ENCODE measurements around the gene PEX26. TPM values are rescaled to one million over a fixed set of nuclear protein-coding genes. Genes with fewer than 3 reads are reported as not detected.
"Not testable (repeated sequence)": the region's sequence is repeated elsewhere in the genome, so short reads cannot be mapped to it uniquely, and the experiment has no call there.

The PEX26 gene
- total RNA-seq, 2 experiments from 2014 or later: 40.1 to 41.0 TPM

DNA sequence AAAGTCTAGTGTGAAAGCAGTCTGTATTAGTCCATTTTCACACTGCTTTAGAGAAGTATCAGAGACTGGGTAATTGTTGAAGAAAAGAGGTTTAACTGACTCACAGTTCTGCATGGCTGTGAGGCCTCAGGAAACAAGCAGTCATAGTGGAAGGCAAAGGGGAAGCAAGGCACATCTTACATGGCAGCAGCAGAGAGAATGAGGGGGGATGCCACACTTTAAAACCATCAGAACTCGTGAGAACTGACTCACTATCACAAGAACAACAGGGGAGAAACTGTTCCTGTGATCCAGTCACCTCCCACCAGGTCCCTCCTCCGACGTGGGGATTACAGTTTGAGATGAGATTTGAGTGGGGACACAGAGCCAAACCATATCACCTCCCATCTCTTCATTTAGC lies 19.0 kb downstream of the PEX26 start:
- H3K4me3 Mint-ChIP-seq: no peak overlapping the region
- H3K9me3 Mint-ChIP-seq: no peaks in the 10 kb centered on the region
- no peak overlapping the region for H3K27ac Mint-ChIP-seq
- H3K27me3 Mint-ChIP-seq: no peaks in the 10 kb centered on the region
- no peak for DNase-seq
- CTCF ChIA-PET: no interaction called here
- peaks cover 48% of the 10 kb centered on the region for H3K36me3 Mint-ChIP-seq (ENCODE audit: low read depth)
- H3K4me1 Mint-ChIP-seq: peaks cover 6% of the 10 kb centered on the region
- POLR2A ChIA-PET: no interaction called here

DNA sequence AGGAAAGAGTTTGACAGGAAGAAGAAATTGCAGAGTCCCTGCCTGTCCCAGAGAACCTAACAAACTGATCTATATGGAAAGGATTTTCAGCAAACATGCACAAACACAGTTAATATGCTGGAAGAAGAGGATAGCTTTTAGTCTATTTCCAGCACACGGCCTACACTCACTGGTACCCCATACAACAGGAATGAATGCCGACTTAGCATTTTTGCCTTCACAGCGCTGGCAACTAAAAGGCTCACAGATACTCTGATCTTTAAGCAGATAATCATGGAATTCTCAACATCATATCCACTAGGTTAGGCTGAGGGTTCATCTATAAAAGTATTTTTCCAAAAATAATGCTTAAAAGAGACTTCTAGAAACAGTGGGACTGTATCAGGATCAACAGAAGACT lies 23.0 kb downstream of the PEX26 start:
- CTCF ChIA-PET: interaction anchor here (1.5 kb wide), 1 partner anchor 10 kb away, joined by 3 read pairs; no protein-coding TSS in a partner anchor
- Mint-ChIP-seq H3K4me3 (no peak overlapping the region), H3K9me3 (peaks cover 16% of the 10 kb centered on the region), H3K27me3 (no peaks in the 10 kb centered on the region), H3K4me1 (peaks cover 2% of the 10 kb centered on the region), H3K36me3 (ENCODE audit: low read depth) (peaks cover 49% of the 10 kb centered on the region), H3K27ac (no peak overlapping the region)
- POLR2A ChIA-PET: no interaction called here
- DNase-seq: no peak

DNA sequence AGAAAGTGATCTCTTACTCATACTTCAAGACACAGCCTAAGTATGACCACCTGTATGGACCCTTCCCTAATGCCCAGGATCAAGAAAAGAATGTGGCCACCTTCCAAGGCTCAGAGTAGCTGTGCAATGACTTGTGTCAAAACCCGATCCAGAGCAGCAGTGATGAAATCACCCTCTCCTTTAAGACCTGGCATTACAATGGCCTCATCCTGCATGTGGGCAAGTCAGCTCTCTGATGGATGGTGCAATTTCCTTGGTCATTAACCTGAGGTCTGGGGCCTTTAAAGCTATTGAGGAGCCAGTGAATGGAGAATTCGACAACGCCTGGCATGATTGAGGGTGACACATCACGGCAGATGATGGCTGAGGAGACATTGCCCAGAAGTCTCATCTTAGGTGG lies 23.7 kb downstream of the PEX26 start:
- Mint-ChIP-seq H3K9me3 (peaks cover 19% of the 10 kb centered on the region), H3K36me3 (ENCODE audit: low read depth) (peaks cover 48% of the 10 kb centered on the region), H3K27me3 (no peaks in the 10 kb centered on the region), H3K4me1 (peaks cover 3% of the 10 kb centered on the region), H3K4me3 (no peak overlapping the region), H3K27ac (no peak overlapping the region)
- POLR2A ChIA-PET: no interaction called here
- CTCF ChIA-PET: interaction anchor here (1.5 kb wide), 1 partner anchor 11 kb away, joined by 3 read pairs; no protein-coding TSS in a partner anchor
- no peak for DNase-seq

DNA sequence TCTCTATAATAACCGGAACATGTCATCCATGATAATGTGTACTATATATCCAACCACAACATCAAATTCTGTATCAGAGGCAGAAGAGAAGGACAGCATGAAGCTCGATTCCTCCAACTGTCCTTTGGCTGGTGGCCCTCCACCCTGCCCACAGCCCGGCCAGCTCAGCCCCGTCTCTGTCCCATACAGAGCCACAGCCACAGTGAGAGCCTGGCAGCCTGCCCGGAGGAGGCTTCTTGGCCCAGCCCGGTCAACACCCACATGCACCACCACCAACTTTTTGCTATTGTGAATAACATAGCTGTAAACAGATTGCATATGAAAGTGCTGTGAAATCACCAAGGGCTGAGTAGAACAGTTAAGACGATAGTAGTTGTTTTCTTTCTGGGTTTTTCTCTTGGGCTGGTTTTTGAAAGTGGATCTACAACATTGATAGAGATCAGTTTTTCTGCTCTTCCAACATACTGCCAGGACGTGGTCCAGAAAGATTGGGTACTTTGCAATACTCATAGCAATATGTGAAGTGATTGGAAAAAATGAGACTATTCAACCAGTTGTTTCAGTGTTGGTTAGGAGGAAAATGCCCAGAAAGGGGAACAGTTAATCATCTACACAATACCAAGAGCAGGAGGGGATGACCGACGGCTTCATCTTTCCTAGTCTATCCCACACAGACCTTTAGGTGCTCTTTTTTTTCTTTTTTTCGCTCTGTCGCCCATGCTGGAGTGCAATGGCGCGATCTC lies 25.9 kb downstream of the PEX26 start:
- POLR2A ChIA-PET: no interaction called here
- H3K4me1 Mint-ChIP-seq: peaks cover 3% of the 10 kb centered on the region

DNA sequence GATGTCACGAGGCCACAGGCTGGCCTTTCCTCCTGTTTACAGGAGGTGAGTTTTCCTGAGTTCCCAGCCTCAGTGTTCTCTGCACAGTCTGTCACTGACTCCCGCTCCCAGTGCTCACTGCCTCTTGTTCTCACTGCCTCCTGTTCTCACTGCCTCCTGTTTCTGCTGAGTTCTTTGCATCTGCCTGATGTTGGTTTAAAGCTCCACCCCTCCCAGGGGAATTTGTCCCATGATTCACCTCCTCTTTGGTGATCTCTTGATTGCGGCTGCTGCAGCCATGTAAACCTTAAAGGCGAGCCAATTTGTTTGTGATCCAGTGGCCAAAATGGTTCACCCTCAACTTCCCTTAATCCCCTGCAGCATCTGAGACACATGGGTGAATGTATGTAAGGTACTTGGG lies 26.8 kb downstream of the PEX26 start:
- no peak for DNase-seq
- Mint-ChIP-seq H3K4me3 (no peak overlapping the region), H3K9me3 (peaks cover 22% of the 10 kb centered on the region), H3K36me3 (ENCODE audit: low read depth) (peaks cover 44% of the 10 kb centered on the region), H3K4me1 (peaks cover 6% of the 10 kb centered on the region), H3K27ac (no peak overlapping the region), H3K27me3 (peaks cover 6% of the 10 kb centered on the region)
- CTCF ChIA-PET: no interaction called here
- POLR2A ChIA-PET: no interaction called here

More for the DNA sequence above, 25.9 kb downstream of the PEX26 start:
- peaks cover 22% of the 10 kb centered on the region for H3K9me3 Mint-ChIP-seq
- peaks cover 45% of the 10 kb centered on the region for H3K36me3 Mint-ChIP-seq (ENCODE audit: low read depth)
- CTCF ChIA-PET: no interaction called here
- H3K27me3 Mint-ChIP-seq: no peaks in the 10 kb centered on the region
- no peak for DNase-seq
- H3K27ac Mint-ChIP-seq: no peak overlapping the region
- no peak overlapping the region for H3K4me3 Mint-ChIP-seq

DNA sequence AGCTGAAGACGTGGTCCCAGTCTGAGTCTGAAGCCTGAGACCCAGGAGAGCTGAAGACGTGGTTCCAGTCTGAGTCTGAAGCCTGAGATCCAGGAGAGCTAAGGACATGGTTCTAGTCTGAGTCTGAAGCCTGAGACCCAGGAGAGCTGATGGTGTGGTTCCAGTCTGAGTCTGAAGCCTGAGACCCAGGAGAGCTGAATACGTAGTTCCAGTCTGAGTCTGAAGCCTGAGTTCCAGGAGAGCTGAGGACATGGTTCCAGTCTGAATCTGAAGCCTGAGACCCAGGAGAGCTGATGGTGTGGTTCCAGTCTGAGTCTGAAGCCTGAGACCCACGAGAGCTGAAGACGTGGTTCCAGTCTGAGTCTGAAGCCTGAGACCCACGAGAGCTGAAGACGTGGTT lies 28.2 kb downstream of the PEX26 start:
- H3K36me3 Mint-ChIP-seq (ENCODE audit: low read depth): peaks cover 42% of the 10 kb centered on the region
- H3K9me3 Mint-ChIP-seq: peaks cover 22% of the 10 kb centered on the region
- H3K27me3 Mint-ChIP-seq: peaks cover 19% of the 10 kb centered on the region
- H3K4me3 Mint-ChIP-seq, POLR2A ChIA-PET, DNase-seq: not testable (repeated sequence)
- H3K27ac Mint-ChIP-seq: peak overlapping the region; percentile 48
- CTCF ChIA-PET: interaction anchor here (0.7 to 1.0 kb wide), 7 partner anchors 11 to 925 kb away, joined by 3 to 4 read pairs (median 3); no protein-coding TSS in a partner anchor
- H3K4me1 Mint-ChIP-seq: peaks cover 14% of the 10 kb centered on the region

DNA sequence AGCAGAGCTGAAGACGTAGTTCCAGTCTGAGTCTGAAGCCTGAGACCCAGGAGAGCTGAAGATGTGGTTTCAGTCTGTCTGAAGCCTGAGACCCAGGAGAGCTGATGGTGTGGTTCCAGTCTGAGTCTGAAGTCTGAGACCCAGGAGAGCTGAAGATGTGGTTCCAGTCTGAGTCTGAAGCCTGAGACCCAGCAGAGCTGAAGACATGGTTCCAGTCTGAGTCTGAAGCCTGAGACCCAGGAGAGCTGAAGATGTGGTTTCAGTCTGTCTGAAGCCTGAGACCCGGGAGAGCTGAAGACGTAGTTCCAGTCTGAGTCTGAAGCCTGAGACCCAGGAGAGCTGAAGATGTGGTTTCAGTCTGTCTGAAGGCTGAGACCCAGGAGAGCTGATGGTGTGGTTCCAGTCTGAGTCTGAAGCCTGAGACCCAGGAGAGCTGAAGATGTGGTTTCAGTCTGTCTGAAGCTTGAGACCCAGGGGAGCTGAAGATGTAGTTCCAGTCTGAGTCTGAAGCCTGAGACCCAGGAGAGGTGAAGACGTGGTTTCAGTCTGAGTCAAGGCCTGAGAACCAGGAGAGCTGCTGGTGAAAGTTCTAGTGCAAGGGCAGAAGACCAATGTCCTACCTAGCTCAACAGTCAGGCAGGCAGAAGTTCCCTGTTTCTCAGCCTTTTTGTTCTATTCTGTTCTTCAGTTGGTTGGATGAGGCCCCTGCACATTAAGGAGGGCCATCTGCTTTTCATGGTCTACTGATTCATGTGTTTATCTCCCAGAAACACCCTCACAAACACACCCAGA lies 29.0 kb downstream of the PEX26 start:
- Mint-ChIP-seq H3K9me3 (peaks cover 22% of the 10 kb centered on the region), H3K27me3 (peaks cover 25% of the 10 kb centered on the region), H3K36me3 (ENCODE audit: low read depth) (peaks cover 34% of the 10 kb centered on the region), H3K4me1 (peaks cover 14% of the 10 kb centered on the region)
- POLR2A ChIA-PET: interaction anchor here (0.6 kb wide), 1 partner anchor 43 kb away, joined by 7 read pairs; the partner anchor contains the start of gene USP18
- DNase-seq, H3K27ac Mint-ChIP-seq, H3K4me3 Mint-ChIP-seq: not testable (repeated sequence)
- CTCF ChIA-PET: interaction anchor here (0.9 to 1.0 kb wide), 2 partner anchors 10 to 31 kb away, joined by 3 read pairs; no protein-coding TSS in a partner anchor

DNA sequence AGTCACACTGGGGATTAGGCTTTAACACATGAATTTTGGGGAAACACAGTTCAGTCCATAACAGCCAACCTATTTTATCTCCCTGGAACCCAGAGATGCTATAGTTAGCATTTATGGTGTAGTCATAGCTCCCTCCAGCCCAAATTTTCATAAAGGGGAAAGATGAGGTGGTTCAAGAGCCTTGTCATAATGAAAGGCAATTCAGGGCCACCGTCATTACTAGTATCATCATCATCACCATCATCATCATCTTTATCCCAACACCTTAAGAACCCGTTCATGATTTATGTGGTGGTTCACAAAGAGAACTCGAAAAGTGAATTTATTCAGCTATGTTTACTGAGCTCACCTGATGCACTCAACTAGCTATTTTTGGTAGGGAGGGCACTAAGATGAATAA lies 30.4 kb downstream of the PEX26 start:
- peaks cover 14% of the 10 kb centered on the region for H3K4me1 Mint-ChIP-seq
- CTCF ChIA-PET: no interaction called here
- H3K36me3 Mint-ChIP-seq (ENCODE audit: low read depth): peaks cover 26% of the 10 kb centered on the region
- no peak for DNase-seq
- H3K9me3 Mint-ChIP-seq: peaks cover 20% of the 10 kb centered on the region
- H3K27me3 Mint-ChIP-seq: peaks cover 37% of the 10 kb centered on the region
- H3K4me3 Mint-ChIP-seq: no peak overlapping the region
- H3K27ac Mint-ChIP-seq: no peak overlapping the region
- POLR2A ChIA-PET: no interaction called here

DNA sequence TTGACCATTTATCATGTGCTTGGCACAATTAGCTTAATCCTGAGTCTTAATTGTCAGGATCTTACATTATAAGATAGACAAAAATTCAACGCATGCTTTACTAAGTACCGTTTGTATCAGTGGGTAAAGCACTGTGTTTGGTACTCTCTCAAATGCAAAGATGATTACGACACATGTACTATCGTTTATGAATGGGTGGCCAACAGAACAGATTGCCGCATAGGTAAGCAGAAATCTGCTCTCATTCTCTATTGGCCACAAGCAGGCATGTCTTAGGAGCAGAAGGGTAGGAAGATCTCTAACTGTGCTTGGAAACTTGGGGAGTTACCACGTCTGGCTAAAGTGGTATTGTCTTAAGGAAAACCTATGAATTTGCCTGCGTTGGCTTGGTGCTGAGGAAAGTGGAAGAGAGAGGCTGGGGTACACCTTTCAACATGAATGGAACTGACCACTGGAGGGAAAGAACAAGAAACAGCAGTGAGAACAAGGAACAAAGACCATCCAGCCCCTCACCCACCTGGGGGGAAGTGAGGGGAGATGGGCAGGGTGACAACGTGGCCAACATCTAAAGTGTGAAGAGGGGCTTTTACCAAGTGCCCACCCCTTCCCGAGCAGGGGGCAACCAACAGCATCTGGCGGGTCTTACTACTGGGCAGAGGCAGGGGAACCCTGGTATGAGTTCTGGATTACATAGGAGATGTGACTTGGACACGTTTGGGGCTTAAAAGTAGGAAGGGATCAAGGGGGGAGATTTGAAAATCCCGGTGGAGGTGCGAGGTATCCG lies 31.8 kb downstream of the PEX26 start:
- H3K4me1 Mint-ChIP-seq: peaks cover 26% of the 10 kb centered on the region
- peaks cover 15% of the 10 kb centered on the region for H3K9me3 Mint-ChIP-seq
- H3K36me3 Mint-ChIP-seq (ENCODE audit: low read depth): peaks cover 17% of the 10 kb centered on the region
- POLR2A ChIA-PET: no interaction called here
- CTCF ChIA-PET: no interaction called here
- no peak for DNase-seq
- H3K27me3 Mint-ChIP-seq: peaks cover 37% of the 10 kb centered on the region
- H3K4me3 Mint-ChIP-seq: peak overlapping the region; percentile 61
- H3K27ac Mint-ChIP-seq: no peak overlapping the region

DNA sequence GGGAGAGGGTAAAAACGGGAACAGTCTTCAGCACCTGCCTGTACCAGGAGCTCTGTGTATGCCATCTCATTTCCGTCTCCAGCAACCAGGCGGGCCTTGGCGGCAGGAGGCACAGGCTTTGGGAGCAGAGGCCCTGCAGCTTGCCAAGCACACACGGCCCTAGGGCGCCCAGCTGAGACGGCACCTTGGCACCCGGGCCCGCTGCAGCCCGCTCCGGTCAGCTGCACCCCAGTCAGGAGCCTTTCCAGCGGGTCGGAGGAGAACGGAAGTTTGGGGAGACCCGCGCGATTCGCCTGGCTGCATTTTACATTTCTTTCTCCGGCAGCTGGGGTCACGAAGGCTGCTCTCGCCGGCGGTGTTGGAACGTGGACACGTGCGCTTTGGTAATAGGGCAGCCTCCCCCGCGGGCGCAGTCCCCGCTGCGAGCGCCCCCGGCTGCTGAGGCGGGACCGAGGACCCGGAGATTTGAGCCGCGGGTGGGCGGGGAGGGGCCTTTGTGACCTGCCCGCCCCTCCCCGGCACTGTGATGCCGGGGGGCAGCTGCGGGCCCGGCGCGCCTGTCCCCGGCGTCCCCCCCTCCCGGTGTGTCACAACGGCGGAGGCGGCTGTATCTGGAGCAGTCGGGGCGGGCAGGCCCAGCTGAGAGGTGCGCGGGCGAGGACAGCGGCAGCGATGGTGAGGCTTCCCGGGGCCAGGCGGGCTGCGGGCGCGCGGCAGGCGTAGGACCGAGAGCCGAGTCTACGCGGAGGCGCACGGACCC lies 32.6 kb downstream of the PEX26 start, which contains the start of gene TUBA8:
Gene TUBA8 (plus strand): TSS at position 616 of the 760 bp plus-strand sequence. CDS start 57 bp downstream, at position 673.
- CTCF ChIA-PET: interaction anchor here (0.5 kb wide), 1 partner anchor 467 kb away, joined by 3 read pairs; no protein-coding TSS in a partner anchor
- Mint-ChIP-seq H3K27ac (no peak within 1 kb of the TSS), H3K9me3 (peaks cover 10% of the 10 kb centered on the region), H3K36me3 (ENCODE audit: low read depth) (peaks cover 10% of the 10 kb centered on the region), H3K27me3 (peaks cover 37% of the 10 kb centered on the region), H3K4me1 (peaks cover 27% of the 10 kb centered on the region), H3K4me3 (peak within 1 kb of the TSS; percentile 61)
- POLR2A ChIA-PET: no interaction called here
- DNase-seq: peak; percentile 20

DNA sequence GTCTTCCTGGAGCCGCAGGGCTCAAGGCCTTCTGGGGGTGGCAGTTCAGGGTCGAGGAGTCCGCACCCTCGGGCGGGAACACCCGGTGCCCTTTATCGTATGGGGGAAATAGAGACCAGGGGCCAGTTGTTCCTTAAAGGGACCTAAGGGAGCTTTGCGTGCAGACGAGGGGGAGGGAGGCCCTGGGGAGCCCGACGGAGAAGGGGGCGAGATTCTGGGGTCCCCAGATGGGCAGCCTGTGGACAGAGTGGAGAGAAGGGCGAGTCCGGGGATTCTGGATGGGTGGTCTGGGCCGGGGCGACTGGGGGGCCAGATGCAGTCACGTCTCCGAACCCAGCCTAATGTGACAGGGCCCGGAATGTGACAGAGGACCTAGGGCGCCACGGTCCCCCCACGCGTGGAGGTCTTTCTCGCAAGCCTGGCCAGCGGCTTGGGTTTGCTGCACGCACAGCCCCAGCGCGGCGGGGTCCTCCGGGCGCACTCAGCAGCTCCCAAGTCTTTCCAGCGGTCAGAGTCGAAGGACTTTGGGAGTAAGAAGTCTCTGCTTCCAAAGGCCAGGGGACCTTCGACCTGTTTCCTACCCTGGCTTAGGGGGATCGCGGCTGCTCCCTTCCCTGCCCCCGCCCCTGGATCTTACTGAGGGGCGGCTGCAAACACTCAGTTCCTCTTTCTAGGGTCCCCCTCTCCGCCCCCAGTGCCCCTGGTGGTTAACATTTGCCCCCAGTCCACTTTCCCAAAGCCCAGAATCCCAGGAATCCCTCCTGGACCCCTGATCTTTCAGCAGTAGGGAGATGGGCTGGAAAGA lies 33.4 kb downstream of the PEX26 start:
- peaks cover 3% of the 10 kb centered on the region for H3K36me3 Mint-ChIP-seq (ENCODE audit: low read depth)
- peaks cover 24% of the 10 kb centered on the region for H3K4me1 Mint-ChIP-seq
- H3K9me3 Mint-ChIP-seq: peaks cover 3% of the 10 kb centered on the region
- H3K4me3 Mint-ChIP-seq: peak overlapping the region; percentile 36
- POLR2A ChIA-PET: no interaction called here
- peaks cover 37% of the 10 kb centered on the region for H3K27me3 Mint-ChIP-seq
- DNase-seq: no peak
- CTCF ChIA-PET: no interaction called here
- H3K27ac Mint-ChIP-seq: no peak overlapping the region

Measured in activated CD4-positive, alpha-beta T cell treated with anti-CD3 and anti-CD28 coated beads, Interleukin-2, amount 10 ng/mL, durations not matched to agents 7 days and 5 days (primary cell).